Pancreas (tissue), 10 donors: ENCODE data around the gene ECE1. TPM values are rescaled to one million over a fixed set of nuclear protein-coding genes. Genes with fewer than 3 reads are reported as not detected.

Experiments
- ATAC-seq, 4 donors: fragments of 200-7000 bp; cut with Tn5 transposase; one replicate each; pipeline versions ENCODE4 v1.8.0 to v1.9.1; 2020; ENCODE audit warnings: mild to moderate bottlenecking in 4 of 4, moderate library complexity in 4 of 4
- DNase-seq, 6 donors: peaks; one replicate each; pipeline ENCODE4 v3.0.0-alpha.2; 2020
- FAIRE-seq: peaks from 2 replicates; lab custom pipeline; 2012; peaks lifted over from hg19 to GRCh38; lab: Jason Lieb, UNC
- H3K27ac ChIP-seq, 4 donors: fragments of 200-600 bp; sonication (generic); 1 replicate in 3 of 4; 2 replicates in 1 of 4; pipeline versions ENCODE4 v1.5.0 to v1.8.0; 2020
- H3K27me3 ChIP-seq, 4 donors: fragments of 200-600 bp; one replicate each; pipeline ENCODE4 v1.8.0; 2021
- H3K36me3 ChIP-seq, 3 donors: fragments of 200-600 bp; sonication (generic) in 1 of 3; one replicate each; pipeline versions ENCODE4 v1.5.0 to v1.8.0; 2020 to 2021
- H3K4me1 ChIP-seq, 3 donors: fragments of 200-600 bp; one replicate each; pipeline ENCODE4 v1.8.0; 2021
- H3K4me3 ChIP-seq, 4 donors: fragments of 200-600 bp; sonication (generic) in 2 of 4; one replicate each; pipeline versions ENCODE4 v1.5.0 to v1.8.0; 2020 to 2021
- H3K9me3 ChIP-seq, 4 donors: fragments of 200-600 bp; one replicate each; pipeline ENCODE4 v1.8.0; 2021
- WGBS, 2 donors: extraction: QIAGEN DNeasy Blood & Tissue Kit; methylation state at CpG; one replicate each; pipeline ENCODE4 v1.1.7; 2013; 5-methylcytosine and 5-hydroxymethylcytosine counted together
- intact Hi-C, 3 donors: fragments of 100-400 bp; cut with DNase I; formaldehyde crosslinking; loops; one replicate each; pipeline versions ENCODE4 v1.11.1 to v1.14.2; 2022
- polyA plus RNA-seq, 2 donors: library from polyadenylated mRNA; stranded (reverse); fragments of 200-250 nt; gene quantifications; one replicate each; pipeline ENCODE4 v1.2.3, GENCODE V29; 2013
- total RNA-seq, 6 donors: library from RNA; stranded (reverse); fragmentation: NEBNext Ultra II Directional in 4 of 6; extraction: Animal tissue kit (Norgen Biotek cat#: 25700) in 4 of 6; gene quantifications; one replicate each; pipeline versions ENCODE4 v1.2.1 to v1.2.4, GENCODE V29; 2021 to 2023
- TF ChIP-seq, protein P1 (sequence below), 4 donors: fragments of 200-600 bp; sonication (generic) in 3 of 4; IDR thresholded peaks; one replicate each; pipeline versions ENCODE4 v1.5.0 to v1.8.0; 2021; ENCODE audit warnings: antibody characterized with exemption in 4 of 4
- donor health status: healthy with polysubstance abuse.
- donor health status: DM: no; HTN: no; CAD: no; lungs with moderate emphysema.
- donor health status: DM: no; HTN: no; CAD: no.
- donor health status: control.
- donor health status: control.
- donor health status: Bipolar disorder and iron deficiency.
- donor health status: DM: yes; HTN: yes; CAD: no.
- donor health status: DM: no; HTN: no; CAD: no.
- donor health status: DM: no; HTN: no; CAD: no.
- donor health status: DM: yes; HTN: yes; CAD: no.

Gene ECE1
- total and polyA plus RNA-seq, 8 donors, result 38.1 to 141 (median 85.8) TPM

GRCh38 chr1:21330544-21330943, 40.3 kb upstream of the ECE1 start:
- FAIRE-seq (no peak), DNase-seq (no peak), ATAC-seq (no peak)
- peak overlapping the region in 3 of 4 donors; percentile 52 to 91 (median 88) for H3K27ac ChIP-seq
- no peaks in the 10 kb centered on the region for H3K9me3 ChIP-seq
- H3K4me3 ChIP-seq, result no peak overlapping the region
- TF ChIP-seq, protein P1, sequence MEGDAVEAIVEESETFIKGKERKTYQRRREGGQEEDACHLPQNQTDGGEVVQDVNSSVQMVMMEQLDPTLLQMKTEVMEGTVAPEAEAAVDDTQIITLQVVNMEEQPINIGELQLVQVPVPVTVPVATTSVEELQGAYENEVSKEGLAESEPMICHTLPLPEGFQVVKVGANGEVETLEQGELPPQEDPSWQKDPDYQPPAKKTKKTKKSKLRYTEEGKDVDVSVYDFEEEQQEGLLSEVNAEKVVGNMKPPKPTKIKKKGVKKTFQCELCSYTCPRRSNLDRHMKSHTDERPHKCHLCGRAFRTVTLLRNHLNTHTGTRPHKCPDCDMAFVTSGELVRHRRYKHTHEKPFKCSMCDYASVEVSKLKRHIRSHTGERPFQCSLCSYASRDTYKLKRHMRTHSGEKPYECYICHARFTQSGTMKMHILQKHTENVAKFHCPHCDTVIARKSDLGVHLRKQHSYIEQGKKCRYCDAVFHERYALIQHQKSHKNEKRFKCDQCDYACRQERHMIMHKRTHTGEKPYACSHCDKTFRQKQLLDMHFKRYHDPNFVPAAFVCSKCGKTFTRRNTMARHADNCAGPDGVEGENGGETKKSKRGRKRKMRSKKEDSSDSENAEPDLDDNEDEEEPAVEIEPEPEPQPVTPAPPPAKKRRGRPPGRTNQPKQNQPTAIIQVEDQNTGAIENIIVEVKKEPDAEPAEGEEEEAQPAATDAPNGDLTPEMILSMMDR (IDR thresholded peaks at IDR 0.05), result no peak
- intact Hi-C loops, result loop anchor here in 2 of 3 donors (10.0 kb wide), 2 partner anchors 46 to 66 kb away; no protein-coding TSS in a partner anchor
- H3K4me1 ChIP-seq, result peaks cover 56 to 89% (median 67%) of the 10 kb centered on the region in 3 donors
- no peaks in the 10 kb centered on the region for H3K27me3 ChIP-seq
- H3K36me3 ChIP-seq, result no peaks in the 10 kb centered on the region
- 54 to 60% methylated on average over 2 of the region's 2 CpGs for WGBS, 2 donors

DNA sequence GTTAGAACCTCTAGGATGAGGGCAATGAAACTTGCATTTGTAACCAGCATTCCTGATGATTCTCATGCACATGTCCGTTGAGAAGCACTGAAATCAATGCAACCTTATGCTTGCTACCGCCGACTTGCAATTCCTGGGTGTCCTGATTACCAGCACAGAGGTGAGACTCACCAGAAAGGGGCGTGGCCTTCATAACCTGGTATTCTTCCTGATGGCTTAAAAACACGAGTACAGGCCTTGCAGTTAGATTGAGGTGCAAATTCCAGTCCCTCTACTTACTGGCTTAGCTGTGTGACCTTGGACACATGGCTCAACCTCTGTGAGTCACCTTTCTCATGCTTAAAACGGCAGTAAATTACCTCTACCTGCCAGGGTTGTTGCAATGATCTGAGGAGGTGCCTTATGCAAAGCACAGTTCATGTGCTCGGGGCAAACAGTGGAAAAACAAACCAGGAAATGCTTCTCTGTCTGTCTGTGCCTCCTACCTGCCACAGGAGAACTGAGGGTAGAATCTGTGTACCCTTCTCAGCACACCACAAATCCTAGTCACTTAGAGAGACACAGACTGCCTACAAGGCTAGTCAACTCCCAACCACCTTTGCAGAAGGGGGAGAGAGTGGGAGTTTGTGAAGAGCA, 39.1 kb upstream of the ECE1 start:
- intact Hi-C loops, result loop anchor here in 1 of 3 donors (10.0 kb wide), 1 partner anchor 55 kb away; no protein-coding TSS in a partner anchor
- Histone ChIP-seq H3K36me3 (no peaks in the 10 kb centered on the region), H3K9me3 (no peaks in the 10 kb centered on the region), H3K27ac (peak overlapping the region; percentile 52 to 91 (median 78)), H3K27me3 (no peaks in the 10 kb centered on the region), H3K4me3 (no peak overlapping the region), H3K4me1 (peaks cover 56 to 90% (median 66%) of the 10 kb centered on the region in 3 donors)
- TF ChIP-seq, protein P1 (IDR thresholded peaks at IDR 0.05), result no peak
- peak in 3 of 6 donors; percentile 74 to 84 (median 77) for DNase-seq
- no peak for FAIRE-seq
- 12 to 14% methylated on average over 7 of the region's 7 CpGs for WGBS, 2 donors
- ATAC-seq, result peak; percentile 65 to 78 (median 70)

DNA sequence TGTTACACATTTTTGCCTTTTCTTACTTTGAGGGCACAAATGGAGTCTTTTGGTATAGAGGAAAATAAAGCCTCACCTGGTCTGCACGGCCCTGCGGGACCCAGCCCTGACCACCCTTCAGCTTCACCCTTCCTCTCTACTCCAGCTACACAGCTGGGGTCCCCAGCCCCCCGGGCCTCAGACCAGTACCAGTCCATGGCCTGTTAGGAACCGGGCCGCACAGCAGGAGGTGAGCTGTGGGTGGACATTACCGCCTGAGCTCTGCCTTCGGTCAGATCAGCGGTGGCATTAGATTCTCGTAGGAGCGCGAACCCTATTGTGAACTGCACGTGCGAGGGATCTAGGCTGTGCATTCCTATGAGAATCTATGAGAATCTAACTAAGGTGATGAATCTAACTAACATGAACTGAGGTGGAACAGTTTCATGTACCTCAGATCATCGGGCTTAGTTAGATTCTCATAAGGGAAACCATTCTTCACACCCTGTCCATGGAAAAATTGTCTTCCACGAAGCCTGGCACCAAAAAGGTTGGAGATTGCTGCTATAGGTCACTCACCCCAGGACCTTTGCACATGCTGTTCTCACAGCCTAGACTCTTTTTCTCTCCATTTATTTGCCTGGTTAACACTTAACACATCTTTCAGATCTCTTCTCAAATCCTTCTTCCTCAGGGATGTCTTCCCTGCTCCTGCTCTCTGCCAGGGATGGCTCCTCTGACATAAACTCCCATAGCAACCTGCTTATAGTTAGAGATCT, 37.5 kb upstream of the ECE1 start:
- Histone ChIP-seq H3K27me3 (no peaks in the 10 kb centered on the region), H3K9me3 (no peaks in the 10 kb centered on the region), H3K4me1 (peaks cover 57 to 90% (median 68%) of the 10 kb centered on the region in 3 donors), H3K36me3 (no peaks in the 10 kb centered on the region), H3K4me3 (no peak overlapping the region), H3K27ac (peak overlapping the region in 1 of 4 donors; percentile 93)
- TF ChIP-seq, protein P1 (IDR thresholded peaks at IDR 0.05), result no peak
- intact Hi-C loops, result loop anchor here in 1 of 3 donors (10.0 kb wide), 1 partner anchor 53 kb away; no protein-coding TSS in a partner anchor
- FAIRE-seq (no peak), ATAC-seq (no peak), DNase-seq (peak in 1 of 6 donors; percentile 40)
- WGBS, 2 donors, result 85 to 88% methylated on average over 15 of the region's 15 CpGs

- Histone ChIP-seq H3K4me3 (no peak overlapping the region), H3K27me3 (no peaks in the 10 kb centered on the region), H3K9me3 (no peaks in the 10 kb centered on the region), H3K27ac (peak overlapping the region in 2 of 4 donors; percentile 76 to 93), H3K4me1 (peaks cover 63 to 94% (median 72%) of the 10 kb centered on the region in 3 donors), H3K36me3 (no peaks in the 10 kb centered on the region)
- ATAC-seq, result no peak
- WGBS, 2 donors, result 59 to 68% methylated on average over 10 of the region's 10 CpGs
- no peak for FAIRE-seq
- TF ChIP-seq, protein P1 (IDR thresholded peaks at IDR 0.05), result no peak
- intact Hi-C loops, result loop anchor here in 1 of 3 donors (10.0 kb wide), 1 partner anchor 52 kb away; no protein-coding TSS in a partner anchor
- DNase-seq, result peak in 2 of 6 donors; percentile 28 to 53
These were observed 36.6 kb upstream of the ECE1 start for GRCh38 chr1:21326861-21327344.
